GM12878 (cell line): ENCODE results near the gene AP3S2. TPM values are rescaled to one million over a fixed set of nuclear protein-coding genes. Genes with fewer than 3 reads are reported as not detected.

ENCODE experiments used
- ATAC-seq: fragments of 200-7000 bp; cut with Tn5 transposase; 3 replicates; pipeline ENCODE4 v1.9.1; 2020; ENCODE audit warnings: mild to moderate bottlenecking, moderate library complexity
- BruUV-seq: library from RNA; stranded (reverse); fragments of 400-500 nt; replicated peaks from 2 replicates; lab custom pipeline; 2021; lab: Mats Ljungman, UMichigan
- CTCF ChIA-PET: fragments of 300-600 bp; sonication (Branson Sonifier 250); formaldehyde crosslinking; extraction: SDS; loops from one replicate; lab custom pipeline; 2021; ENCODE audit warnings: inconsistent platforms; lab: Yijun Ruan, JAX
- POLR2A ChIA-PET: fragments of 350-600 bp; formaldehyde crosslinking; extraction: SDS; loops from one replicate; lab custom pipeline; 2021; ENCODE audit warnings: inconsistent platforms; lab: Charles Lee
- RAD21 ChIA-PET: fragments of 300-600 bp; sonication (Branson Sonifier 250); formaldehyde crosslinking; loops from one replicate; lab custom pipeline; 2023; ENCODE audit warnings: antibody characterized with exemption; ENCODE audit not compliant: unreplicated experiment; lab: Charles Lee
- SMC1A ChIA-PET: fragments of 300-600 bp; sonication (Branson Sonifier 250); formaldehyde crosslinking; loops from one replicate; lab custom pipeline; 2023; ENCODE audit not compliant: unreplicated experiment, uncharacterized antibody; lab: Charles Lee
- DNase-seq: peaks from one replicate; pipeline ENCODE4 v3.0.0-alpha.2; 2011; ENCODE audit warnings: low read depth, low spot score
- FAIRE-seq: peaks from 3 replicates; lab custom pipeline; 2011; peaks lifted over from hg19 to GRCh38; lab: Jason Lieb, UNC
- H2AFZ ChIP-seq: 2 replicates; pipeline ENCODE4 v1.6.0; 2011; ENCODE audit warnings: low read depth, low read length, control low read depth; ENCODE audit not compliant: control insufficient read depth
- H3K27ac ChIP-seq: 2 replicates; pipeline ENCODE4 v1.5.1; 2011; ENCODE audit warnings: control low read depth; ENCODE audit not compliant: control insufficient read depth, insufficient read depth
- H3K27me3 ChIP-seq, 2 experiments: replicated peaks in 1 of 2; 2 replicates each; pipeline versions ENCODE4 v1.6.0 to v1.6.1; 2011; ENCODE audit warnings: low read length in 1 of 2; ENCODE audit not compliant: control insufficient read depth in 2 of 2, insufficient read depth in 2 of 2
- H3K36me3 ChIP-seq, 2 experiments: 2 replicates each; pipeline ENCODE4 v1.5.1; 2011; ENCODE audit warnings: low read length in 1 of 2; ENCODE audit not compliant: control insufficient read depth in 2 of 2, insufficient read depth in 2 of 2
- H3K4me1 ChIP-seq: 2 replicates; pipeline ENCODE4 v1.6.1; 2011; ENCODE audit warnings: mild to moderate bottlenecking, low read length, moderate library complexity, mixed read lengths; ENCODE audit not compliant: control insufficient read depth, insufficient read depth
- H3K4me2 ChIP-seq: 2 replicates; pipeline ENCODE4 v1.6.0; 2011; ENCODE audit warnings: control low read depth; ENCODE audit not compliant: control insufficient read depth, insufficient read depth
- H3K4me3 ChIP-seq: fragments of 200-600 bp; sonication (generic); 2 replicates; pipeline ENCODE4 v1.5.1; 2016
- H3K79me2 ChIP-seq: 2 replicates; pipeline ENCODE4 v1.6.0; 2011; ENCODE audit warnings: low read length; ENCODE audit not compliant: control insufficient read depth, insufficient read depth
- H3K9ac ChIP-seq: 2 replicates; pipeline ENCODE4 v1.8.0; 2011; ENCODE audit warnings: low read length, control low read depth, mixed read lengths; ENCODE audit not compliant: control insufficient read depth, insufficient read depth
- H3K9me3 ChIP-seq: replicated peaks from 3 replicates; pipeline ENCODE4 v1.5.1; 2011; ENCODE audit warnings: mild to moderate bottlenecking, low read length; ENCODE audit not compliant: control insufficient read depth, insufficient read depth
- H4K20me1 ChIP-seq: 2 replicates; pipeline ENCODE4 v1.6.0; 2011; ENCODE audit not compliant: control insufficient read depth, insufficient read depth
- EP300 ChIP-seq, 2 experiments: fragments of 150-350 bp in 1 of 2; IDR thresholded peaks; 2 replicates each; pipeline ENCODE4 v1.6.1; 2011 to 2012; ENCODE audit warnings: low read depth in 2 of 2, low read length in 2 of 2, borderline replicate concordance in 1 of 2, improper control_type of control experiment in 1 of 2, inconsistent platforms in 1 of 2; ENCODE audit not compliant: control insufficient read depth in 1 of 2
- ESRRA ChIP-seq: IDR thresholded peaks from 2 replicates; pipeline ENCODE4 v1.6.1; 2012; ENCODE audit warnings: mild to moderate bottlenecking, low read length, improper control_type of control experiment
- ETV6 ChIP-seq, 2 experiments: fragments of 450-650 bp in 1 of 2; IDR thresholded peaks in 1 of 2; conservative IDR thresholded peaks in 1 of 2; 2 replicates each; pipeline ENCODE4 v1.6.1; 2014; ENCODE audit warnings: antibody characterized with exemption in 1 of 2, borderline replicate concordance in 1 of 2, low read depth in 1 of 2, mild to moderate bottlenecking in 1 of 2, moderate library complexity in 1 of 2
- HCFC1 ChIP-seq: fragments of 150-350 bp; IDR thresholded peaks from 2 replicates; pipeline ENCODE4 v1.6.1; 2014; ENCODE audit warnings: low read length
- SPI1 ChIP-seq: IDR thresholded peaks from 2 replicates; pipeline ENCODE4 v1.6.1; 2011; ENCODE audit warnings: low read depth, mild to moderate bottlenecking, low read length, moderate library complexity, borderline replicate concordance; ENCODE audit not compliant: insufficient read depth
- TARDBP ChIP-seq: IDR thresholded peaks from 2 replicates; pipeline ENCODE4 v1.6.1; 2016; ENCODE audit warnings: borderline replicate concordance
- WRNIP1 ChIP-seq: IDR thresholded peaks from 2 replicates; pipeline ENCODE4 v1.6.1; 2011; ENCODE audit warnings: low read depth, low read length, improper control_type of control experiment, borderline replicate concordance
- ZBTB11 ChIP-seq: fragments of 450-650 bp; formaldehyde crosslinking; IDR thresholded peaks from 2 replicates; pipeline ENCODE4 v1.5.0; 2022; ENCODE audit warnings: mild to moderate bottlenecking, missing genetic modification characterization
- ZNF687 ChIP-seq: fragments of 450-650 bp; IDR thresholded peaks from 2 replicates; pipeline ENCODE4 v1.6.1; 2017; ENCODE audit warnings: mild to moderate bottlenecking, moderate library complexity
- WGBS: methylation state at CpG from one replicate; pipeline ENCODE4 v1.1.6; 2016; ENCODE audit warnings: low lambda C conversion rate; ENCODE audit not compliant: insufficient replicate concordance, insufficient coverage; ENCODE audit errors: missing lambda C conversion rate; 5-methylcytosine and 5-hydroxymethylcytosine counted together
- in situ Hi-C: fragments of 300-500 bp; cut with MboI; formaldehyde crosslinking; loops from 9 replicates; pipeline ENCODE4 v1.14.3; 2018; ENCODE audit warnings: mixed read lengths
- intact Hi-C: fragments of 100-400 bp; cut with micrococcal nuclease; formaldehyde crosslinking; loops from one replicate; pipeline ENCODE4 v1.14.2; 2022; ENCODE audit not compliant: unreplicated experiment
- polyA plus RNA-seq, 11 experiments: library from polyadenylated mRNA; depleted of rRNA in 4 of 11; unstranded in 6 of 11; stranded (reverse) in 5 of 11; fragments of >200 nt; fragmentation: Nextera tagmentation in 4 of 11; fragmentation: Illumina TruSeq in 1 of 11; extraction: Ambion mirVana in 4 of 11; extraction: Trizol in 1 of 11; gene quantifications; 1 replicate in 1 of 11; 2 replicates in 10 of 11; pipeline versions ENCODE4 v1.2.1 to v1.2.3, GENCODE V29; 2011 to 2016; ENCODE audit warnings: inconsistent platforms in 2 of 11, missing spikeins in 2 of 11, low read depth in 1 of 11
- total RNA-seq, 4 experiments: library from RNA; depleted of rRNA in 3 of 4; stranded (reverse); fragments of >200 nt in 3 of 4; fragmentation: Illumina TruSeq in 1 of 4; extraction: Trizol in 1 of 4; gene quantifications; 2 replicates each; pipeline versions ENCODE4 v1.2.1 to v1.2.3, GENCODE V29; 2013 to 2021

The AP3S2 gene
- total and polyA plus RNA-seq, 10 of the 15 experiments (the other 5 are each of a cell fraction or from before 2014, with no cell fraction given), result 10.0 to 43.6 (median 26.0) TPM

GRCh38 chr15:89864958-89865739, 28.6 kb downstream of the AP3S2 start:
- Histone ChIP-seq H3K9ac (no peak overlapping the region), H3K27ac (no peak overlapping the region), H4K20me1 (no peaks in the 10 kb centered on the region), H3K27me3 (no peaks in the 10 kb centered on the region), H3K79me2 (no peaks in the 10 kb centered on the region), H3K36me3 (peaks cover 1% of the 10 kb centered on the region in 2 experiments; a peak in 2 of 4 replicates), H3K4me2 (no peak overlapping the region), H3K4me1 (peaks cover 12% of the 10 kb centered on the region), H3K9me3 (no peaks in the 10 kb centered on the region), H3K4me3 (no peak overlapping the region), H2AFZ (no peak overlapping the region)
- no peak for TF ChIP-seq ESRRA
- no peak for TF ChIP-seq ZBTB11 (CRISPR knock-in tag)
- no peak for TF ChIP-seq EP300 (IDR thresholded peaks at IDR 0.05; ENCODE audit: borderline replicate concordance in 1 of 2, control insufficient read depth in 1 of 2, low read depth in 2 of 2, low read length in 2 of 2)
- TF ChIP-seq WRNIP1, result no peak
- TF ChIP-seq ETV6 (conservative IDR thresholded peaks at IDR 0.05 in 1 of 2, IDR thresholded peaks at IDR 0.05 in 1 of 2; ENCODE audit: borderline replicate concordance in 1 of 2, low read depth in 1 of 2), result no peak
- TF ChIP-seq SPI1, result no peak
- TF ChIP-seq HCFC1, result no peak
- no peak for TF ChIP-seq ZNF687
- no peak for TF ChIP-seq TARDBP
- ChIA-PET CTCF (interaction anchor here (5.1 kb wide), 1 partner anchor 10 kb away, joined by 31 read pairs; no protein-coding TSS in a partner anchor), POLR2A (interaction anchor here (0.6 kb wide), 1 partner anchor 112 kb away, joined by 6 read pairs; no protein-coding TSS in a partner anchor), RAD21 (interaction anchor here (0.9 kb wide), 1 partner anchor 104 kb away, joined by 3 read pairs; no protein-coding TSS in a partner anchor), SMC1A (interaction anchor here (1.5 to 3.0 kb wide), 3 partner anchors 9 to 13 kb away, joined by 3 to 14 read pairs (median 10); no protein-coding TSS in a partner anchor)
- no TSS peak for BruUV-seq
- DNase-seq (no peak), ATAC-seq (no peak), FAIRE-seq (no peak)
- WGBS, result 75% methylated on average over 3 of the region's 3 CpGs
- in situ Hi-C loops (no loop called here), intact Hi-C loops (no loop called here)
